SK-N-SH (cell line): ENCODE measurements around the gene RAB30.

Experiments used
- ELF1 ChIP-seq: IDR thresholded peaks from 2 replicates; pipeline ENCODE4 v1.4.0; 2012
- EP300 ChIP-seq, 2 experiments: IDR thresholded peaks; 2 replicates each; pipeline versions ENCODE4 v1.4.0 to v1.6.1; 2012; ENCODE audit warnings: borderline replicate concordance in 1 of 2, low read depth in 1 of 2, low read length in 1 of 2
- FOXJ3 ChIP-seq: sonication (generic); formaldehyde crosslinking; IDR thresholded peaks from 2 replicates; pipeline ENCODE4 v1.5.1; 2020; ENCODE audit warnings: mild to moderate bottlenecking, missing genetic modification reagents
- FOXM1 ChIP-seq: IDR thresholded peaks from 2 replicates; pipeline ENCODE4 v1.4.0; 2012; ENCODE audit warnings: low read depth, mild to moderate bottlenecking
- GABPA ChIP-seq: IDR thresholded peaks from 2 replicates; pipeline ENCODE4 v1.4.0; 2012; ENCODE audit warnings: low read depth, mild to moderate bottlenecking
- MAX ChIP-seq: IDR thresholded peaks from 2 replicates; pipeline ENCODE4 v1.4.0; 2012; ENCODE audit warnings: low read depth
- NRF1 ChIP-seq: IDR thresholded peaks from 2 replicates; pipeline ENCODE4 v1.6.1; 2012; ENCODE audit warnings: low read depth, mild to moderate bottlenecking, low read length
- POLR2AphosphoS5 ChIP-seq: IDR thresholded peaks from 2 replicates; pipeline ENCODE4 v1.6.1; 2012; ENCODE audit warnings: low read depth, low read length
- RAD21 ChIP-seq: IDR thresholded peaks from 2 replicates; pipeline ENCODE4 v1.6.1; 2012; ENCODE audit warnings: mild to moderate bottlenecking, low read length
- RXRA ChIP-seq: IDR thresholded peaks from 2 replicates; pipeline ENCODE4 v1.4.0; 2012; ENCODE audit warnings: low read depth, mild to moderate bottlenecking, borderline replicate concordance
- TAF1 ChIP-seq: IDR thresholded peaks from 2 replicates; pipeline ENCODE4 v1.6.1; 2012; ENCODE audit warnings: low read depth, mild to moderate bottlenecking, low read length, moderate library complexity, borderline replicate concordance
- YY1 ChIP-seq: IDR thresholded peaks from 2 replicates; pipeline ENCODE4 v1.4.0; 2012; ENCODE audit warnings: low read depth, mild to moderate bottlenecking
- TF ChIP-seq, protein P1 (sequence below): fragments of 200-600 bp; sonication (generic); IDR thresholded peaks from 2 replicates; pipeline ENCODE4 v1.6.1; 2017; ENCODE audit warnings: antibody characterized with exemption, mild to moderate bottlenecking, moderate library complexity

- TF ChIP-seq, protein P1, sequence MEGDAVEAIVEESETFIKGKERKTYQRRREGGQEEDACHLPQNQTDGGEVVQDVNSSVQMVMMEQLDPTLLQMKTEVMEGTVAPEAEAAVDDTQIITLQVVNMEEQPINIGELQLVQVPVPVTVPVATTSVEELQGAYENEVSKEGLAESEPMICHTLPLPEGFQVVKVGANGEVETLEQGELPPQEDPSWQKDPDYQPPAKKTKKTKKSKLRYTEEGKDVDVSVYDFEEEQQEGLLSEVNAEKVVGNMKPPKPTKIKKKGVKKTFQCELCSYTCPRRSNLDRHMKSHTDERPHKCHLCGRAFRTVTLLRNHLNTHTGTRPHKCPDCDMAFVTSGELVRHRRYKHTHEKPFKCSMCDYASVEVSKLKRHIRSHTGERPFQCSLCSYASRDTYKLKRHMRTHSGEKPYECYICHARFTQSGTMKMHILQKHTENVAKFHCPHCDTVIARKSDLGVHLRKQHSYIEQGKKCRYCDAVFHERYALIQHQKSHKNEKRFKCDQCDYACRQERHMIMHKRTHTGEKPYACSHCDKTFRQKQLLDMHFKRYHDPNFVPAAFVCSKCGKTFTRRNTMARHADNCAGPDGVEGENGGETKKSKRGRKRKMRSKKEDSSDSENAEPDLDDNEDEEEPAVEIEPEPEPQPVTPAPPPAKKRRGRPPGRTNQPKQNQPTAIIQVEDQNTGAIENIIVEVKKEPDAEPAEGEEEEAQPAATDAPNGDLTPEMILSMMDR: no peak
- TF ChIP-seq FOXJ3 (no peak), RAD21 (peak; percentile 8; the same call in 1 of the 2 replicates), POLR2AphosphoS5 (no peak), FOXM1 (no peak), MAX (no peak), TAF1 (no peak), GABPA (no peak), YY1 (no peak), ELF1 (no peak), NRF1 (peak; percentile 16; the same call in 1 of the 2 replicates), EP300 (IDR thresholded peaks at IDR 0.05; ENCODE audit: borderline replicate concordance in 1 of 2, low read depth in 1 of 2, low read length in 1 of 2) (0 out of 4 replicates have a peak, but pooled peaks of 1 of the 2 experiments have one; percentile 14), RXRA (no peak)
Measured at GRCh38 chr11:83007909-83008580, 63.7 kb downstream of the RAB30 start.
